ENCODE results near the gene NPR3.

The NPR3 gene

DNA sequence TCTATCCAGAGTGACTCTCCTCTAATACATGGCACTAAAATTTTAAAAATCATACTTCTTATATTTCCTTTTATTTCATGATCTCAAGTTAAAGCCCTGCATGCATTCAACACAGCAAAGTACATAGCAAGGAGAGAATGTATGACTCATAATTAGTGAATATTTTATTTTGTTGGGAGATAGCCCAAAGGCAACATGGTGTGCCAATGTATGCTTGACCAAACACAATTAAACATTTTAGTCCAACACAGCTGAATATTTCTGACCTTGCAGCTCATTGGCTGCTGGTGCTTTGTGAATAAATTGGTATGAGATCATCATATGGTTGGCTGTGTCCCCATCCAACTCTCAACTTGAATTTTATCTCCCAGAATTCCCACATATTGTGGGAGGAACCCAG lies 103.5 kb downstream of the NPR3 start:
- DNase-seq, result no peak

DNA sequence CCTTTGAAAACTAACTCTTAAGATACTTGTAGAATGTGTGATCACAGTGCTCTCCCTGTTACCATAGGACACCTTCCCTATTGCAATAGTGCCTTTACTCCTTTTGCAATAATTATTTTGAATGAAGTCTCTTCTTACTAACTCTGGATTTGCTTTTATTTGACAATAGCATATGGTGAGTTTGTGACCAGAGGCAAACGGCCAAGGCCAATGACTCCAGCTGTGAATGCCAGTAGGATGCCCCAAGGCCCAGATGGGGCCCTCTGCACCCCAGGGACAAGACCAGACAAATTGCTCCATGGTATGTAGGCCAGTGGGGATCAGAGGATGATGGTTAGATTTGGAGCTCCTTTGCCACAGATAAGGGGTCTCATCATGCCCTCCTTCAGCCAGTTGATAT lies 116.9 kb downstream of the NPR3 start:
- no peak for DNase-seq

- DNase-seq, result no peak
These were observed 117.4 kb downstream of the NPR3 start for GRCh38 chr5:32828492-32828891.

DNA sequence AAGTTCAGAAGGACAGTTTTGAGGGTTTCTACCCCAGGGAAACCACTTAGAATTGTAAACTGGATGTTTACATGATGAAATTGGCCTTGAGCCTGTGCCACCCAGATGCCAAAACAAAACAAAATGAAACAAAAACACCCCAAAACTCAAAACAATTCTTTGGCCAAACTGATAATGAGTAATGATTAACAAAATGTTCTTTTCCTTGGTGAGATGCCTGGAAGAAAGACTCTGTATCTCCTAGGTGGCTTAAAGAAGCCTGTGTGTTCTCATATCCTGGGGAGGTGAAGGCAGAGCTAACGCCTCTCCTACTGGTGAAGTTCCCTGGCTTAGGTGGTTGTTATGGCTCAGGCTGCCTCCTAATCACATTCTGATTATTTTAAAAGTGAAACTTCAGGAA lies 120.5 kb downstream of the NPR3 start:
- no peak for DNase-seq

DNA sequence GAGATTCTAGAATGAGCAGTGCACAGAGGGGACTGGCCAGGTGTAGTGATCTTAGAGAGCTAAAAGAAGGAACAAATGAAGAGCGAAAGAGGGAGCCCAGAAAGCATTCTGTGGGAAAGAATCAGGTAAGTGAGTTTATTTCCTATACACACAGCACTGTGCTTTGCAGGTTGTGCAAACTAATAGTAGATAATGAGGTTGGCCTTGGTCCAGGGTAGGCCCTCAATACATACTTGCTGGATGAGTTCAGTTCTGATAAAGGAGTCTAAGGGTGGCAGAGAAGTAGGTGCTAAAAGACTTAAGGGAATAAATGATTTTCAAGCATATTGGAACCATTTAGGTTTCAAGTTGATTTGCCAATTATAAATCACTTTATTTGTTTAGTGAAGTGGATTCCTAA lies 122.0 kb downstream of the NPR3 start:
- DNase-seq, result no peak

DNA sequence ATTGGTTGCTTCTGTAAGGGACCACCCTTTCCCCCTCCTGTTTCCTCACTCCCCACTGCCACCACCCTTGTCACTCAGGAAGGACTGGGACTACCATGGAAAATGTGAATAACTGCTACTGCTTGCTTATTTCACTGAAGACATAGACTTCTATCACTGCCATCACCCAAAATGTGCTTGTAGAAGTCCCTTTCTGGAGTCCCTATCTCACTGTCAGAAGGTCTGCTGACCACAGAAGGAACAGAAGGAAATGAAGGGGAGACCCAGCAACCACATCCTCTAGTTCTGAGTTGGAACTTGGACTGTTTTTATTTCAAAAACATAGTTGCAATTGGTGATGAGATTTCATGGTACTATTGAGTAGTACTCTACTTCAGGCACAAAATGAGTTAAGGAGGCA lies 122.5 kb downstream of the NPR3 start:
- DNase-seq, result no peak

DNA sequence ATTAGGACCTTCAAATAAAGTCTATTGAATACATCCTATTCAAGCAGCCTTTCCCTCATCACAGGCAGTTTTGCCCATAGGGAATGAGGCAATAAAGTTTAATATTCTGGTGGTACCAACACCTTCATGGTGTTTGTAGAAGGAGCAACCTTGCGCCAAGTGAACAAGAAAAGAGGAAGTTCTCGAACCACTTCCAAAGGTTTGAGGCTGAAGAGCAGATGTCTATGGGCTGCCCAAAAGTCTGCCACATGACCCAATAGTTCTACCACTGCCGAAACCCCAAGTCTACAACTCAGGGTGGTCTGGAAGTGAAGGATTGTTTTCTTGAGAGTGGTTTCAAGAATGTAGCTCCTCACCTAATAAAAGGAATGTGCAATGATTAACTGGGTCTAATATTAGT lies 123.1 kb downstream of the NPR3 start:
- no peak for DNase-seq

- no peak for DNase-seq
These were observed 125.1 kb downstream of the NPR3 start for GRCh38 chr5:32836176-32836575.

GRCh38 chr5:32837211-32837610 lies 126.1 kb downstream of the NPR3 start:
- DNase-seq, result no peak

DNA sequence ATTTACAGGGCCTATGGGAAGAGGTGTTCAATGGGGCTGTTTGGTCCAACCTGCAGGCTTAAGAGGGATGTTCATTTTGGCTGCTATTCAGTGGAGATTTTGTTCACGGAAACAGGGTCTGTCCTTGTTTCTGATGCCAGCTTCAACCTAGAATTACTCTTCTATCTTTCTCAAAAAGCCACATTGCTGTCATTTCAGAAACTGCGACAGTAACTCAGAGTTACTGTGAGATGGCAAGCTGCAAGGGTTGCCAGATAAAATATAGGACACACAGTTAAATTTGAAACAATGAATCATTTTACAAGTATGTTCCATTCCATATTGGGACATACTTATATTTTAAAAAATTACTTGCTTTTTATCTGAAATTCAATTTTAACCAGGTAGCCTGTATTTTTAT lies 128.0 kb downstream of the NPR3 start:
- DNase-seq, result no peak

DNA sequence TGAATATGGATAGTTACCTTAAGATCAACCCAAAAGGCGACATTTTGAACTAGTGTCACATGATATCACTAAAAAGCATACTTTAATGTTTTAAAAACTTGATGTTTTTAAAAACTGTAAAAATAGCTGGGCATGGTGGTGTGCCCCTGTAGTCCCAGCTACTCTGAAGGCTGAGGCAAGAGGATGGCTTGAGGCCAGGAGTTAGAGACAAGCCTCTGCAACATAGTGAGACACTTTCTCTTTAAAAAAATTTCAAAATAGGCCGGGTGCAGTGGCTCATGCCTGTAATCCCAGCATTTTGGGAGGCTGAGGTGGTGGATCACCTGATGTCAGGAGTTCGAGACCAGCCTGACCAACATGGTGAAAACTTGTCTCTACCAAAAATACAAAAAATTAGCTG lies 129.5 kb downstream of the NPR3 start:
- no peak for DNase-seq

Data from NCI-H526 (cell line).